C4-2B (cell line): ENCODE results near the gene LMF2.
A peak's percentile ranks its signal among the peaks of the same experiment; 100 is the strongest.

Experiments
- H3K27ac ChIP-seq: fragments of 450-650 bp; 2 replicates; pipeline ENCODE4 v1.5.1; 2017
- ZFX ChIP-seq: fragments of 450-650 bp; IDR thresholded peaks from 2 replicates; pipeline ENCODE4 v1.6.1; 2017
- TF ChIP-seq, protein P1 (sequence below): fragments of 450-650 bp; conservative IDR thresholded peaks from 2 replicates; pipeline ENCODE4 v1.5.1; 2017; ENCODE audit warnings: mild to moderate bottlenecking

The LMF2 gene

DNA sequence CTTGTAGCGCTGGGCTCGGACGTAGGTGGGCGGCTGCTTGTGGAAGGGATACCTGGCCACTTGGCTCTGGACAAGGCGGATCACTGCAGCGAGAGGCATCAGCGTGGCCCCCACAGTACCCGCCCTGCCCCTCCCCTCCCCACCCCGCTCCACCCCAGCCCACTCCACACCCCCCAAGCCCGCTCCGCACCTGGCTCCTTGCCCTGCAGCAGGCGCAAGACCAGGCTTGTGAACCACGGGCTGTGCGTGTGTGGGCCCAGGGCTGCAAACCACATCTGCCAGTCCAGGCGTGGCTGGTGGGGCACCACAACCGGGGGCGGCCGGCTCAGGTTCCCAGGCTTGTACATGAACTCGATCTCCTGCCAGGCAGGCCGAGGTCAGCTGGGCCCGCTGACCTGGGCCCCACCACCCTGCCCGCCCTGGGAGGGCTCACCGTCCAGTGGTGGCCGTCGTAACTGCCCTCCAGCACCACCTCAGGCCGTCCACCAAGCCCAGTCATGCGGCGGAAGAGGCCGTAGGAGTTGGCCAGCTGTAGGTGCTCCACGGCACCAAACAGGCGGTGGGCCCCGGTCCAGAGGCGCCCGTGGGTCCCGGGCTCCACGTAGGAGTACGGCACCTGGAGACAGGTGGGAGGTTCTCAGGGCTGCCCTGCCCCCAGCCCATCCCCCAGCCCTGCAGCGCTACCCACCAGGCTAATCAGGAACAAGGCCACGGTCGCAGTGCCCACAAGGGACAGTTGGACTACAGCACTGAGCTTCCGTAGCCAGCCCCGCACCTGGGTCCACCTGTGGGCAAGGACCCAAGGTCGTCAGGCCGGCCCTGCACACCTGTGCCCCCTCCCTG, 2.9 kb downstream of the LMF2 start:
- H3K27ac ChIP-seq: no peak overlapping the region
- TF ChIP-seq, protein P1, sequence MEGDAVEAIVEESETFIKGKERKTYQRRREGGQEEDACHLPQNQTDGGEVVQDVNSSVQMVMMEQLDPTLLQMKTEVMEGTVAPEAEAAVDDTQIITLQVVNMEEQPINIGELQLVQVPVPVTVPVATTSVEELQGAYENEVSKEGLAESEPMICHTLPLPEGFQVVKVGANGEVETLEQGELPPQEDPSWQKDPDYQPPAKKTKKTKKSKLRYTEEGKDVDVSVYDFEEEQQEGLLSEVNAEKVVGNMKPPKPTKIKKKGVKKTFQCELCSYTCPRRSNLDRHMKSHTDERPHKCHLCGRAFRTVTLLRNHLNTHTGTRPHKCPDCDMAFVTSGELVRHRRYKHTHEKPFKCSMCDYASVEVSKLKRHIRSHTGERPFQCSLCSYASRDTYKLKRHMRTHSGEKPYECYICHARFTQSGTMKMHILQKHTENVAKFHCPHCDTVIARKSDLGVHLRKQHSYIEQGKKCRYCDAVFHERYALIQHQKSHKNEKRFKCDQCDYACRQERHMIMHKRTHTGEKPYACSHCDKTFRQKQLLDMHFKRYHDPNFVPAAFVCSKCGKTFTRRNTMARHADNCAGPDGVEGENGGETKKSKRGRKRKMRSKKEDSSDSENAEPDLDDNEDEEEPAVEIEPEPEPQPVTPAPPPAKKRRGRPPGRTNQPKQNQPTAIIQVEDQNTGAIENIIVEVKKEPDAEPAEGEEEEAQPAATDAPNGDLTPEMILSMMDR: no peak
- TF ChIP-seq ZFX: no peak

GRCh38 chr22:50503475-50504145, 3.9 kb downstream of the LMF2 start:
- TF ChIP-seq ZFX: no peak
- H3K27ac ChIP-seq: no peak overlapping the region

- TF ChIP-seq ZFX: no peak
- TF ChIP-seq, protein P1: no peak
- H3K27ac ChIP-seq: no peak overlapping the region
Observed at GRCh38 chr22:50502628-50503474, 4.7 kb downstream of the LMF2 start.

GRCh38 chr22:50502096-50502495, 5.4 kb downstream of the LMF2 start:
- TF ChIP-seq ZFX: no peak
- TF ChIP-seq, protein P1: no peak
- H3K27ac ChIP-seq: no peak overlapping the region

DNA sequence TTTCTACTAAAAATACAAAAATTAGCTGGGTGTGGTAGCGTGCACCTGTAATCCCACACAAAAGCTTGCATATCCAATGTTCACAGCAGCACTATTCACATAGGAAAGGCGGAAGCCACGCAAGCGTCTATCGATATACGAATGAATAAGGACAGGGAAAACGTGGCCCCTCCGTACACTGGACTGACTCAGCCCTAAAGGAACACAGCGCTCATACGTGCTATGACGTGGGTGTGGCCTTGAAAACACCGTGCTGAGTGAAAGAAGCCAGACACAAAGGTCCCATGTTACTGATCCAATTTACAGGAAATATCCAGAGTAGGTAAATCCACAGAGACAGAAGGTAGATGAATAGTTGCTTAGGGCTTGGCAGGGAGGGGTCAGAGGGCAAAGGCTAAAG, 7.0 kb downstream of the LMF2 start:
- TF ChIP-seq ZFX: no peak
- TF ChIP-seq, protein P1: no peak
- H3K27ac ChIP-seq: no peak overlapping the region

GRCh38 chr22:50498322-50498890, 9.1 kb downstream of the LMF2 start:
- peak overlapping the region; percentile 15 for H3K27ac ChIP-seq

GRCh38 chr22:50497093-50497492, 10.4 kb downstream of the LMF2 start:
- no peak overlapping the region for H3K27ac ChIP-seq
- TF ChIP-seq ZFX: no peak
- TF ChIP-seq, protein P1: no peak

More at GRCh38 chr22:50498322-50498890, 9.1 kb downstream of the LMF2 start:
- TF ChIP-seq, protein P1: peak; percentile 85
- TF ChIP-seq ZFX: no peak
